GM18505 (cell line): ENCODE results near the gene TSPAN15.

ENCODE experiments used
- ATAC-seq: cut with Tn5 transposase; IDR thresholded peaks from one replicate; pipeline ENCODE4 v1.9.1; 2021; ENCODE audit not compliant: unreplicated experiment
- POLR2A ChIP-seq: IDR thresholded peaks from 4 replicates; pipeline ENCODE4 v1.6.1; 2011; ENCODE audit warnings: borderline replicate concordance; ENCODE audit not compliant: insufficient read depth, insufficient read length; ENCODE audit errors: extremely low read depth

The TSPAN15 gene

DNA sequence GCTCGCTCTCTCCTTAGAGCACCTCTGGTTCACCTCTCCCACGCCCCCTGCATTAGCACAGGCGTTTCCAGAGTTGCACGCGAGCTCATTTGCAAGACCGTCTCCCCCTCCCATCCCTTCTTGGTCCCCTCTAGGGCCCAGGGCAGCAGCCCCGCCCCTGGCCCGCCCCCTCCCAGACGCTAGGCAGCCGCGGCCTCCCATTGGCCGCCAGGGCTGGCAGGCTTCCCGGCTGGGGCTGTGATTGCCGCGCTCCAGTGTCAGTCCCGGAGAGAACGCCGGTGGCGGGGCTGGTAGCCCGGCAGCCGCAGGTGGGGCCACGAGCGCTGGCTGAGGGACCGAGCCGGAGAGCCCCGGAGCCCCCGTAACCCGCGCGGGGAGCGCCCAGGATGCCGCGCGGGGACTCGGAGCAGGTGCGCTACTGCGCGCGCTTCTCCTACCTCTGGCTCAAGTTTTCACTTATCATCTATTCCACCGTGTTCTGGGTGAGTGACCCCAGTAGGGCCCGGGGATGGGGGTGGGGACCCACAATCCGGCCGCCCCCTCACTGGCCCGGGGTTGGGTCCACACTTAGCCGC is at the start of gene TSPAN15:
TSS of gene TSPAN15 (plus strand) at position 257 of the 575 bp plus-strand sequence. CDS start at position 387, 130 bp downstream.
- peak; percentile 76 for ATAC-seq

DNA sequence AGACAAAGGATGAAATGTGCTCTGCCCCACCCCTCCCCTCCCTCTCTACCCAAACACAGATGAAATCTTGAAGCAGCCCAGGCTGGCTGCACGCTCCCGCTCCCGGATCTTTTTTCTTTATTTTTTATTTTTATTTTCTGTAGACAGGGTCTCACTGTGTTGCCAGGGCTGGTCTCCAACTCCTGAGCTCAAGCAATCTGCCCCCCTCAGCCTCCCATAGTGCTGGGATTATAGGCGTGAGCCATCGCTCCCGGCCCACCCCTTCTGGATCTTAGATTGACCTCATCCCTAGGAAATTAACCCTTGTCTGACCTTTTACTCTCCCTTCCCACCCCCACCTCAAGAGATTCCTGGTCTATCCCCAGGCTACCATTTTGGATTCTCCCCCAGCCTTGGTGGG is 48.9 kb upstream of the TSPAN15 start:
- TF ChIP-seq POLR2A, result no peak
- ATAC-seq, result no peak

More for the DNA sequence above, at the start of gene TSPAN15:
- no peak for TF ChIP-seq POLR2A

DNA sequence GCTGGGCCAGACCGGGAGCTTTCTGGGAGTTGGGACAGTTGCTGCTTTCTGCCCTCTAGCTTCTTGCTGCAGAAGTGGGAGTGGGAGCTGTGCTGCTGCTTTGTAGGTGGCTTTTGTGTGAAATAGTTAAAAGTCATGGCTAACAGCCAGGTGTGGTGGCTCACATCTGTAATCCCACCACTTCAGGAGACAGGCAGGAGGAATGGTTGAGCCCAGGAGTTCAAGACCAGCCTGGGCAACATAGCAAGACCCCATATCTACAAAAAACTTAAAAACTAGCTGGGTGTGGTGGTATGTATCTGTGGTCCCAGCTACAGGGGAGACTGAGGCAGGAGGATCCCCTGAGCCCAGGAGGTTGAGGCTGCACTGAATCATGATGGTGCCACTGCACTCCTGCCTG is 48.2 kb upstream of the TSPAN15 start:
- TF ChIP-seq POLR2A, result no peak
- no peak for ATAC-seq

DNA sequence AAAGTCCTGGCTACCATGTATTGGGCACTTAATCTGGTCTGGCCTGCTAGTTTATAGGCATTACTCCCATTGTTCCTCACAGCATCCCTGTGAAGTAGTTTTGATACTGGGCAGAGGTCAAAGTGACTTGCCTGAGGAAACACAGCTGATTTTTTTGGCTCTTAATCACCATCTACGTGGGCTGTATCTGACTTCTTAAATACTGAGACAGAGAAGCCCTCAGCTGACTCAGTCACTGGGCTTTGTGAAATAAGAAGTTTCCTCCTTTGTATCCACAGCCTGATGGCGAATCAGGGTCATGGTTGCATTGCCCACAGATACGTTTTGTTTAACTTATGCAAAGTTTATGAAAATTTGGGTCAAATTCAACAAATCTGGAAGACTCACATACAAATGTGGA is 47.7 kb upstream of the TSPAN15 start:
- TF ChIP-seq POLR2A, result no peak
- no peak for ATAC-seq

DNA sequence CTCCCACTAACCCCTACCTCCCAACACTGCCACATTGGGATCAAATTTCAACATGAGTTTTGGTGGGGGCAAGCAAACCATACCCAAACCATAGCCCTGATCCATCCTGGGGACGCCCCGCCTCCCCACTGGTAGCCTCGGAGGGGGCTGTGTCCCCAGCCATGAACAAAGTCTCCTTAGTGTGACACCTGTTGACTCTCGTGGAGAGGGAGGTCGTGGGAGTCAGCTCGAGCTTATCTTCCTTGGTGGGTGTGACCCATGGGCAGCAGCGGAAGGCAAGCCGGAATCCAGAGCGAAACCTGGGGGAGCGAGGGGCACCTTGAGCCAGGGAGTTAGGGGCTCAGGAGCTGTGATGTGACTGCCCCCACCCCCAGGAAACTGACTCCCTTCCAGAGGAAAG is 46.5 kb upstream of the TSPAN15 start:
- no peak for ATAC-seq
- TF ChIP-seq POLR2A, result no peak

DNA sequence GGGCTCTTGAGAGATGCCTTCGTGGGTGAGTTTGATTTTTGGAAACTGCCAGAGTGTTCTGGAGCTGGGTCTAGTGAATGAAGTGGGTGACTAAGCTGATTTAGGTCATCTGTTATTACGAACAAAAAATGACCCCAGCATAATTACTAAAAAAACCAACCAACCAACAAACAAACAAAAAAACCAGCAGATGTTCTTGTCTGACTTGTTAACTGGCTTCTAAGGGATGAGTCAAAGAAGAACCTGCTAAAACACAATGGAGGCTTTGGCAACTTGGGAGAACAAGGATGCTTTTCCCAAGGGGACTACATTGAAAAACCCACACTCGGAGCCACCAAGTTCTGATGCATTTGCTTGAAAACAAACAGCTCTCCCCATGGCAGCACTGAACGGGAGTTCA is 46.0 kb upstream of the TSPAN15 start:
- no peak for ATAC-seq
- no peak for TF ChIP-seq POLR2A

DNA sequence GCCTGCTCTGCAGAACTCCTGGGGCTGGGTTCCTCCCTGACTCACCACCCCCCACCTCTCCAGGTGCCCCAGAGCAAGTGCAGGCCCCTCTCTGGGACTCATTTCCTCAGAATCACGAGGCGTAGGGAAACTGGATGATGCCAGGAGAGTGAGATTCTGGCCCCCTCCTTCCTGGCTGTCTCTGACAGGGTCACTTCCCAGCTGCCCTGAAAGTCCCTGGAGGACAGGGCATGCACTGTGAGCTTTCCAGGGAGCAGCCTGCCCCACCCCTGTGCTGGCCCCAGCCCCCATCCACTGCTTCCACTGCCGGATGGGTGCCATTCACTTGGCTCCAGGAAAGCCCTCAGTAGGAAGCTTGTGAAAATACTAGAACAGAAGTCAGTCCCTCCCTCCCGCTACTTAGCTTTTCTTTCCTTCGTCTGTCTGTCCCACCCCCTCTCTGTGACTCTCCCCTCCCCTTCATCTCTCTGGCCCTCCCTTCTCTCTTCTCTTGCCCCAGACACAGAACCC is 44.9 kb upstream of the TSPAN15 start:
- no peak for ATAC-seq
- no peak for TF ChIP-seq POLR2A

DNA sequence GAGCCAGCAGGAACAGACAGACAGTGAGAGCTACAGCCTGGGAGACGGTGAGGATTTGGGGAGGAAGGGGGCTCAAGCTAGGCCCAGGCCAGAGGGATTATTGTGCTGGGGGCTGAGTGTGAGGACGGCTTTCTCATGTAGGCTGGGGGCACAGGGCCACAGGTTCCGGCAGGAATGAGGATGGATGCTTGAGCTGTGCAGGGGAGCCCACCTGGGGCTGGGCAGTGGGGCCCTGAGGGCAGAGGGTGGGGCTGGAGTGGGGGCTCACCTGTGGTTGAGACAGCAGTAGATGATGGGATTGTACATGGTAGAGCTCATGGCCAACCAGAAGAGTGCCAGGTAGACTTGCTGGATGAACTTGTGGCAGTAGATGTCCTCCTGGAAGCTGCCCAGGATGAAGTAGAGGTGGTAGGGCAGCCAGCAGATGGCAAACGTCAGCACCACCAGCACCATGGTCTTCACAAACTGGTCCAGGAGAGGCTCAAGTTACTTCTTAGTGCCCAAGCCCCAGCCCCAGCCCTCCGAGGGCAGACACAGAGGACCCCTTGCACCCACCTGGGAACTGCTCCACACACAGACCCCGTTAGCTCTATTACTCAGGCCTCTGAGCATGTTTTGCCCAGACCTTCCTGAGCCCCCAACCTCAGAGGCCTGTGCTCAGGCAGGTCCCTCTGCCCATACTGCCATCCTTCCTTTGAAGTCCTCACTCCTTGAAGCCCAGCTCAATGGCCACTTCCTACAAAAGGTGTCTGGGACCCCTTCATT is 44.3 kb upstream of the TSPAN15 start:
- ATAC-seq, result no peak
- TF ChIP-seq POLR2A, result no peak

DNA sequence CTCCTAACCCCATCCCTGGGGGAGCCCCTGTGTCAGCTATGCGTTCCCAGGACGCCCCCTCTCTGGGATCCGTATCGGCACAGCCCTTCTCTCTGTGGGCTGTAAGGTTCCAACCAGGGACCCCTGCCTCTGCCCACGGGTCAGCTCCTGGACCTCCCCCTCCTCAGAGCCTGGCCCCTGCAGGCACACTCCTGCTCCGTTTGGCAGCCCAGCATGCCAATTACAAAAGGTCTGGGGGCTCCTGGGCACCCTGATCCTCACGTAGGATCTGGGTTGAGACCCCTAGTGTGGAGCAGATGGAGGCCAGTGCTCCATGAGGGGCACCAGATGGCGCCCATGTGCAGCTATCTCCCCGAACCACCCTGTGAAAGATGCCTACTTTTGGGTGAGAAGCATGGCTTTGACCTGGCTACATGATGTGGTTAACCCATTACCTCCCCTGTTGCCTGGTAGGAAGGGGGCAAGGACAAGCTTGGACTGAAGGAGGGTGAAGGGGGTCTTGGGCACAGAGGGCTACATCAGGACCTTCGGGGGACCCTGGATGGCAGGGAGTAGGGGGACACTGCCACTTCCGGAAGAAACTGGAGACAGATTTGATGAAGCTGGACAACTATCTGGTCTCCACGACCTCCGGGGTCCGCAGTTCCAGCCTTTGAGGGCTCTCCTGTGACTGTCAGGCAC is 43.5 kb upstream of the TSPAN15 start:
- ATAC-seq, result no peak
- TF ChIP-seq POLR2A, result no peak

DNA sequence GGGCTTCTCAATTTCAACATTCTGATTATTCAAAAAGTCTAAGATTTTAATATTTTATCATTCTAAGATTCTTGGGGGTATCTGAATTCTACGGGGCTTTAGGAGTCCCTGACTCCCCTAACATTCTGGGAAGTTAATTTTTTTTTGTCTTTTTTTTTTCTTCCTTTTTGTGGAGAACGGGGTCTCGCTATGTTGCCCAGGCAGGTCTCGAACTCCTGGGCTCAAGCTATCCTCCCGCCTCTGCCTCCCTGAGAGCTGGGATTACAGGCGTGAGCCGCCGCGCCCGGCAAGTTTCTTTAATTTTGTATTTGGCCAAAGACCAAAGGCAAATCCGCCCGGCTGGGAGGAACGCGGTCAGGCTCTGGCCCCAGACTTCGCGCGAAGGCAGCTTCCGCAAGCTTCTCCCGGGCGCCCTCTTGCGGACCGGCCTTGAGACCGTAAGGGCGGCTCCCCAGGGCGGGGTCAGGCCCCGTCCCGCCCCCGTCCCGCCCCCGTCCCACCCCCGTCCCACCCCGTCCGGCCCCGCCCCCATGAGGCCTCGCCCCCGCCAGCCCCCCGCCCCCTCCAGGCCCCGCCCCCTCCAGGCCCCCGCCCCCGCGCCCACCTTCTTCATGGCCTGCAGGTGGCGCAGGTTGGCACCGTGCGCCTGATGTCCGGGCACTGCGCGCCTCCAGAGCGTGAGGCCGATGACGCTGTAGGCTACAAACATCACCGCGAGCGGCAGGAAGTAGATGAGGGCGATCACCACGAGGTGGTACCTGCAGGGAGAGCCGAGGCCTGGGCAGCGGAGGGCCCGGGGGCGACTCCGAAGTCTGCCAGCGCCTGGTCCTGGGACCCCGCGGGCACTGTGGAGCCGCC is 42.7 kb upstream of the TSPAN15 start:
- peak; percentile 77 for ATAC-seq

DNA sequence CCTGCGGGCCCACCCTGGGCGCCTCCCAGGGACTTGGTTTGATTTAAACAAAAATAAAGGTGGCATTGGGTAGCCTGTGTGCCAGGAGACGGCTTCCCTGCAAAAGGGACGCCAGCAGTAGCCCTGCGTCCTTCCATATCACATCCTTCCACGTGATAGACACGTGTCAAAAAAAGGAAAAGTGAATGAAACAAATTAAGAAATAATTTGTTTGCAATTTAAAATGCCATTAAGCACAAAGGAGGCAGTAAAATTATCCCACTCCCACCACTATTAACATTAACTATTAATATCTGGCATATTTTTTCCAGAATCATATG is 42.1 kb upstream of the TSPAN15 start:
- ATAC-seq, result no peak
- no peak for TF ChIP-seq POLR2A

More for the DNA sequence above, 42.7 kb upstream of the TSPAN15 start:
- peak; percentile 52 for TF ChIP-seq POLR2A

DNA sequence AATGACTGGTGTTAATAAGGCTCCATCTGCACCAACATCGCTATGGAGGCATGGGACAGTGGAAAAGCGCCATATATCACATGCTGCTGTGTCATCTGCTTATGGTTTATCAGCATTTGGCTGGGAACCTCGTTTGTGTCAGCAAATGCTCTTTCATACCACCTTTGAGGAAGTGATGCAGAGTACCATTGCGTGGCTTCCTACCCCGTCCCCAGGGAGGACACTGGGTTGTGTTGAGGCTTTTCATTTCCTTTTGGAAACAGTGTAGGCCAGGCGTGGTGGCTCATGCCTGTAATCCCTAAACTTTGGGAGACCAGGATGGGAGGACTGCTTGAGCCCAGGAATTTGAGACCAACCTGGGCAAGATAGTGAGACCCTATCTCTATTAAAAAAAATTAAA is 41.3 kb upstream of the TSPAN15 start:
- ATAC-seq, result no peak

DNA sequence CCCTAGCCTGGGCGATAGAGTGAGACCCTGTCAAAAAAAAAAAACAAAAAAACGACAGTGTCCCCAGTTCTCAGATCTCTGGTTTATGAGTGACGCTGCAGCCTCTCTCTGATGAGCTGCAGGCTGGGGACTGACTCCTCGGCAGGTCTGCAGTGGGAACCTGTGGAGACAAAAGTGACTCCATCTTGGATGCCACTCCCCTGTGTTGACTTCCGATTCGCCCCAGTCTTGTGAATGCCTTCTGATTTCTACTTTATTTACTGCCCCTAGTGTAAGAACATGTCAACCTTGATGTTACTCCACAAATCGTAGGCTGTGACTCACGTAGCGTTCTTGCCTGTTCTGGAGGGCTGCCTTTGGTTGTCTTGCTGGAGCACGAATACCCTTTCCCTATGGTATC is 40.8 kb upstream of the TSPAN15 start:
- no peak for ATAC-seq
- no peak for TF ChIP-seq POLR2A

More for the DNA sequence above, 41.3 kb upstream of the TSPAN15 start:
- no peak for TF ChIP-seq POLR2A
